ENCODE measurements around the gene EDN2.

GRCh38 chr1:41467673-41468072 lies 16.8 kb downstream of the EDN2 start:
- TF ChIP-seq CREB5 (CRISPR knock-in tag; IDR thresholded peaks at IDR 0.05; ENCODE audit: low read depth), result no peak
- no peak for TF ChIP-seq ZNF70 (CRISPR knock-in tag; IDR thresholded peaks at IDR 0.05)
- TF ChIP-seq ZFP3 (CRISPR knock-in tag; IDR thresholded peaks at IDR 0.05), result no peak
- no peak for TF ChIP-seq PATZ1 (CRISPR knock-in tag; IDR thresholded peaks at IDR 0.05; ENCODE audit: borderline replicate concordance)
- TF ChIP-seq ZFP30 (CRISPR knock-in tag; IDR thresholded peaks at IDR 0.05), result no peak
- TF ChIP-seq RARB (CRISPR knock-in tag; IDR thresholded peaks at IDR 0.05), result no peak
- no peak for TF ChIP-seq TSHZ2 (CRISPR knock-in tag; IDR thresholded peaks at IDR 0.05)
- no peak for TF ChIP-seq SNAI2 (CRISPR knock-in tag; IDR thresholded peaks at IDR 0.05)
- TF ChIP-seq ISL1 (CRISPR knock-in tag; IDR thresholded peaks at IDR 0.05), result no peak

Measured in SK-N-SH treated with all-trans-retinoic acid at 6 μM for 48 hours (cell line).